Measurements from ENCODE around the gene ARHGEF19.
A peak's percentile ranks its signal among the peaks of the same experiment; 100 is the strongest.
"Not testable (repeated sequence)": the region's sequence is repeated elsewhere in the genome, so short reads cannot be mapped to it uniquely, and the experiment has no call there.

The ARHGEF19 gene

DNA sequence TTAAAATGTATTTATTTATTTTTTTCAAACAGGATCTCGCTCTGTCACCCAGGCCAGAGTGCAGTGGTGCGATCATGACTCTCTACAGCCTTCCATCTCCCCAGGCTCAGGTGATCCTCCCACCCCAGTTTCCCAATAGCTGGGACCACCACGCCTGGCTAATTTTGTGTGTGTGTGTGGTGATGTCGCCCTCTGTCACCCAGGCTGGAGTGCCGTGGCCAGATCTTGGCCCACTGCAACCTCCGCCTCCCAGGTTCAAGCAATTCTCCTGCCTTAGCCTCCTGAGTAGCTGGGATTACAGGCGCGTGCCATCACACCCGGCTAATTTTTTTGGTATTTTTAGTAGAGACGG lies 44.3 kb downstream of the ARHGEF19 start:
- not testable (repeated sequence) for H3K27ac ChIP-seq (ENCODE audit: low read depth, low read length); H3K9ac ChIP-seq (ENCODE audit: low read depth, low read length); H3K27me3 ChIP-seq (ENCODE audit: insufficient read depth, low read length); H3K36me3 ChIP-seq (ENCODE audit: insufficient read depth, low read length); H3K9me3 ChIP-seq (ENCODE audit: insufficient read depth, low read depth, low read length)
- Histone ChIP-seq H3K4me3 (ENCODE audit: low read length) (peak overlapping the region; percentile 53), H3K4me1 (ENCODE audit: insufficient read depth, low read length) (peaks cover 18% of the 10 kb centered on the region)
- 47% methylated on average over 9 of the region's 10 CpGs for WGBS

DNA sequence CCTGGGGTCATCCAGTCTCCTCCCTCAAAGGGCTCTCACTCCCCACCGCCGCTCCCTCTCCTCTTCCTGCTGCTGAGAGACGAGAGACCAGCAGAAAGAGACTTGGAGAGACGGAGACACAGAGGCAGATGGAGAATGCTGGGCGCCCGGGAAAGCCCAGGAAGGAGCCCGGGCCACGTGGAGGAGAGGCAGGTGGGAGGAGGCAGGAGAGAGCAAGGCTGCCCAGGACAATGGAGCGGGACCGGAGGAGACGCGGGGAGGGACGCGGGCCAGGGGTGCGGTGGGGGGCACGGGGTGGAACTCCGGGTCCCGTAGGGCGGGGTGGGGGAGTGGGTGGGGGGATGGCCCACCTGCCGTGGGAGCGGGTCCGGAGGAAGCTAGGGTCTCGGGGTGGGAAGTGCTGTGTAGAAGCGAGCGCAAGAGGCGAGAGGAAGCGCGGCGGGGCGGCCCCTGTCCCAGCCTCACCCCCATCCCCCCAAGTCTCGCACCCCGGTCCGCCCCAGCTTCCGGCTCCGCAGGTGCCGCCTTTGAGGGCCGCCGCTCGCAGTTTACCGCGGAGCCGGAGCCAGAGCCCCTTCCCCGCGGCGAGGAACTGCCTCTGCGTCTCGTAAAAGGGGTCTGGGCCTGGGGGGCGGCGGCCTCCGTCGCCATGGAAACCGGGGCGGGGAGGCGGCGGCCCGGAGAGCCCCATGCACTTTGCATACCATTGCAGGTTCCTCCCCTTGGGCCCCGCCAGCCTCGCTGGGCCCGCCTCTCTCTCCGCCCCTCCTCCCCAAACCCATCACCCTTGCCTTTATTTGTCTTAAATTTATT lies 44.9 kb downstream of the ARHGEF19 start:
- H3K4me3 ChIP-seq (ENCODE audit: low read length) = peak overlapping the region; percentile 53
- H3K27me3 ChIP-seq (ENCODE audit: insufficient read depth, low read length) = no peaks in the 10 kb centered on the region
- no peaks in the 10 kb centered on the region for H3K36me3 ChIP-seq (ENCODE audit: insufficient read depth, low read length)
- peaks cover 24% of the 10 kb centered on the region for H3K4me1 ChIP-seq (ENCODE audit: insufficient read depth, low read length)
- peak overlapping the region; percentile 58; the same call in 1 of the 2 replicates for H3K27ac ChIP-seq (ENCODE audit: low read depth, low read length)
- H3K9me3 ChIP-seq (ENCODE audit: insufficient read depth, low read depth, low read length) = no peaks in the 10 kb centered on the region
- 2% methylated on average over 57 of the region's 60 CpGs for WGBS
- H3K9ac ChIP-seq (ENCODE audit: low read depth, low read length) = peak overlapping the region; percentile 81

DNA sequence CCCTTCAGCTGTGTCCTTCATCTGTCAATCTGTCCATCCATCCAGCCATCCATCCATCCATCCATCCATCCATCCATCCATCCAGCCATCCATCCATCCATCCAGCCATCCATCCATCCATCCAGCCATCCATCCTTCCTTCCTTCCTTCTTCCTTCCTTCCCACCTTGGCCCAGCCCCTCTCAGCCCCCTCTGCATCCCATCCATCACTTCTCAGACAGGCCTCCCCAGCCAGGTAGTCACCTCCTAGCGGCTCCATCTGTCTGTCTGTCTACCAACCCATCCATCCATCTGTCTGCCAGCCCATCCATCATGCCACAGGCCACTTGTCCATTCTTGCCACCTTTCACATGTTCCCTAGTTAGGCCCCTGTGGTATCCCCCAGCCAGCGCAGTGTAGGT lies 46.3 kb downstream of the ARHGEF19 start:
- 43% methylated on average over 2 of the region's 2 CpGs for WGBS
- H3K4me1 ChIP-seq (ENCODE audit: insufficient read depth, low read length) = peaks cover 33% of the 10 kb centered on the region
- H3K27ac ChIP-seq (ENCODE audit: low read depth, low read length) = no peak overlapping the region

DNA sequence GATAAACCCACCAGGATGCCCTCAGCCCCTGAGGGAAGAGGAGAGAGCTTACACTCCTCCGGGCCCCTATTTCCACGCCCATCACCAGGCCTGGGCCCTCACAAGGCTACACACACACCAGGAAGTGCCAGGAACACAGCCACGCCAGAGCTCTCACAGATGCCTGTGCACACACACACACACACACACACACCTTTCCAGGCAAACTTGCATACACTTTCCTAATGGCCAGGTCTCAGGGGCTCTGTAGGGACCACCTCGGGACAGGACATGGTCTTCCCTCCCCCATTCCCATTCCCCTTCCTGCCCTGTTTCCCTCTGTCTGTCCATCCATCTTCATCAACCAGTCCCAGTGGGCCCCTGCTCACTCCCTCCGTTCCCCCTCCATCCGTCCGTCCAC lies 46.9 kb downstream of the ARHGEF19 start:
- H3K9me3 ChIP-seq (ENCODE audit: insufficient read depth, low read depth, low read length) = no peaks in the 10 kb centered on the region
- peaks cover 4% of the 10 kb centered on the region; the same call in 1 of the 2 replicates for H3K27me3 ChIP-seq (ENCODE audit: insufficient read depth, low read length)
- H3K9ac ChIP-seq (ENCODE audit: low read depth, low read length) = no peak overlapping the region
- no peak overlapping the region for H3K27ac ChIP-seq (ENCODE audit: low read depth, low read length)
- H3K4me1 ChIP-seq (ENCODE audit: insufficient read depth, low read length) = peaks cover 33% of the 10 kb centered on the region
- 69% methylated on average over 7 of the region's 7 CpGs for WGBS
- no peak overlapping the region for H3K4me3 ChIP-seq (ENCODE audit: low read length)
- no peaks in the 10 kb centered on the region for H3K36me3 ChIP-seq (ENCODE audit: insufficient read depth, low read length)

More for the DNA sequence above, 46.3 kb downstream of the ARHGEF19 start:
- peaks cover 4% of the 10 kb centered on the region; the same call in 1 of the 2 replicates for H3K27me3 ChIP-seq (ENCODE audit: insufficient read depth, low read length)
- no peak overlapping the region for H3K9ac ChIP-seq (ENCODE audit: low read depth, low read length)
- no peak overlapping the region for H3K4me3 ChIP-seq (ENCODE audit: low read length)
- H3K36me3 ChIP-seq (ENCODE audit: insufficient read depth, low read length) = no peaks in the 10 kb centered on the region
- no peaks in the 10 kb centered on the region for H3K9me3 ChIP-seq (ENCODE audit: insufficient read depth, low read depth, low read length)

DNA sequence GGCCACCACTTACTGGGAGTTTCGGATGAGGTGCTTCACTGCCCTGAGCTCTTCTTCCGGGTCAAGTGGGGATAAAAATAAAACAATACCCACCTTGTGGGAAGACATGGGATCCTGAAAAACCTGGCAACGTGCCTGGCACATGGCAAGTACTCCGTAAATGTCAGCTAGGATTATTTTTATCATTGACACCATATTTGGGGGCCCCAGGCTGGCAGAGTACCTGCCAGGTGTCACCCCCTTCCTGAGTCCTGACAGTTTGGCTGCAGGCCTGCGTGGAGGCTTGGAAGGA lies 47.4 kb downstream of the ARHGEF19 start:
- Histone ChIP-seq H3K27me3 (ENCODE audit: insufficient read depth, low read length) (peaks cover 4% of the 10 kb centered on the region; the same call in 1 of the 2 replicates), H3K36me3 (ENCODE audit: insufficient read depth, low read length) (no peaks in the 10 kb centered on the region), H3K4me3 (ENCODE audit: low read length) (no peak overlapping the region), H3K27ac (ENCODE audit: low read depth, low read length) (no peak overlapping the region), H3K4me1 (ENCODE audit: insufficient read depth, low read length) (peaks cover 33% of the 10 kb centered on the region), H3K9me3 (ENCODE audit: insufficient read depth, low read depth, low read length) (no peaks in the 10 kb centered on the region), H3K9ac (ENCODE audit: low read depth, low read length) (no peak overlapping the region)
- 75% methylated on average over 5 of the region's 5 CpGs for WGBS

DNA sequence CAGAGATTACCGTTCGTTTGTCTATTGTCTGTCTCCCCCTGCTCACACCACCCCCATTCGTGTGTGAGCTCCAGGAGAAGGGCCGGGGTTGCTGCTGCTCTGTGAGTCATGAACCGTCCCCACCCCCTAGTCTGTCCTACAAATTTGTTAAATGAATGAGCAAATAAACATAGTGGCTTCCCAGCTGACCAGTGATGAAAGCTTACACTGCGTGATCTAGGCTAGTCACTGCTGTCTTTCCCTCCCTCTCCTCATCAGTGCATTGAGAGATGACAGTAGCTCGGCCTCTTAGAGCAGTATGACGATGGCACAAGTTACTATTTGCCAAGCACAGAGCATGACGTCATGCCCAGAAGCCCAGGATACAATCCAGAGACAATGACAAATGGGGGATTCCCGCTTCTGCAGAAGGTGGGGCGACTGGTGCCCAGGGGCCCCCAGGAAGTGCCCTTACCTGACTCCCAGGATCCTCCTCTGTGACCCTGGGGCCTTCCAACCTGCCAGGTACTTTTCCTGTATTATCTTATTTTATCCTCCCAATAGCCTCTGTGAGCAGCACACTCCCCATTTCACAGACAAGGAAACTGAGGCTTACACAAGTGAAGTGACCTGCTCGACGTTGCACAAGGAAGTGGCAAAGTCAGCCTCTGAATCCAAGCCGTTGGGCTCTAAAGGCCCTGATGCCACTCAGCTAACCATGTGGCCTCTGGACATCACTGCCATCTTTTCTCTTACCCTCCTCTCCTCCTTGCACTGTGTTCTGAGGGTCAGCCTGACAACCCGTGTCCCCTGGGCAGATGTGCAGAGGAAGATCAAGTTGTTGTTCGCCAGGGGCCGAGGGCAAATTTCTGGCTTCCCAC lies 48.0 kb downstream of the ARHGEF19 start:
- Histone ChIP-seq H3K4me1 (ENCODE audit: insufficient read depth, low read length) (peaks cover 33% of the 10 kb centered on the region), H3K9ac (ENCODE audit: low read depth, low read length) (no peak overlapping the region), H3K9me3 (ENCODE audit: insufficient read depth, low read depth, low read length) (no peaks in the 10 kb centered on the region), H3K27ac (ENCODE audit: low read depth, low read length) (no peak overlapping the region), H3K27me3 (ENCODE audit: insufficient read depth, low read length) (peaks cover 4% of the 10 kb centered on the region; the same call in 1 of the 2 replicates), H3K36me3 (ENCODE audit: insufficient read depth, low read length) (no peaks in the 10 kb centered on the region), H3K4me3 (ENCODE audit: low read length) (no peak overlapping the region)
- WGBS = 57% methylated on average over 17 of the region's 17 CpGs

DNA sequence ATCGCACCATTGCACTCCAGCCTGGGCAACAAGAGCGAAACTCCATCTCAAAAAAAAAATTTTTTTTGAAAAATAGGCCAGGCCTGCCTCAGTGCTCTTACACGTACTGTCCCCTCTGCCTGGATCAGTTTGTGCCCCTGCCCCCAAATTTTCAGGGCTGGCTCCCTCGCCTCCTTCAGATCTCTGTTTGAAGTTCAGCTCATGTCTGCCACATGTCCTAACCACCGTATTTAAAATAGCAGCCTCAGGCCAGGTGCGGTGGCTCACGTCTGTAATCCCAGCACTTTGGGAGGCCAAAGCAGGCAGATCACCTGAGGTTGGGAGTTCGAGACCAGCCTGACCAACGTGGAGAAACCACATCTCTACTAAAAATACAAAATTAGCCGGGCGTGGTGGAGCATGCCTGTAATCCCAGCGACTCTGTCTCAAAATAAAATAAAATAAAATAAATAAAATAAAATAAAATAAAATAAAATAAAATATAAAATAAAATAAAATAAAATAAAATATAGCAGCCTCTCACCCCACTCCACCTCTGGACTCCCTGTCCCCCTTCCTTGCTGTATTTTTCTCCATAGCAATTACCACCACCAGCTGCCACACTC lies 48.7 kb downstream of the ARHGEF19 start:
- H3K4me1 ChIP-seq (ENCODE audit: insufficient read depth, low read length) = peaks cover 29% of the 10 kb centered on the region
- H3K36me3 ChIP-seq (ENCODE audit: insufficient read depth, low read length); H3K4me3 ChIP-seq (ENCODE audit: low read length); H3K9ac ChIP-seq (ENCODE audit: low read depth, low read length); H3K9me3 ChIP-seq (ENCODE audit: insufficient read depth, low read depth, low read length); H3K27ac ChIP-seq (ENCODE audit: low read depth, low read length); H3K27me3 ChIP-seq (ENCODE audit: insufficient read depth, low read length): not testable (repeated sequence)
- 77% methylated on average over 9 of the region's 12 CpGs for WGBS

DNA sequence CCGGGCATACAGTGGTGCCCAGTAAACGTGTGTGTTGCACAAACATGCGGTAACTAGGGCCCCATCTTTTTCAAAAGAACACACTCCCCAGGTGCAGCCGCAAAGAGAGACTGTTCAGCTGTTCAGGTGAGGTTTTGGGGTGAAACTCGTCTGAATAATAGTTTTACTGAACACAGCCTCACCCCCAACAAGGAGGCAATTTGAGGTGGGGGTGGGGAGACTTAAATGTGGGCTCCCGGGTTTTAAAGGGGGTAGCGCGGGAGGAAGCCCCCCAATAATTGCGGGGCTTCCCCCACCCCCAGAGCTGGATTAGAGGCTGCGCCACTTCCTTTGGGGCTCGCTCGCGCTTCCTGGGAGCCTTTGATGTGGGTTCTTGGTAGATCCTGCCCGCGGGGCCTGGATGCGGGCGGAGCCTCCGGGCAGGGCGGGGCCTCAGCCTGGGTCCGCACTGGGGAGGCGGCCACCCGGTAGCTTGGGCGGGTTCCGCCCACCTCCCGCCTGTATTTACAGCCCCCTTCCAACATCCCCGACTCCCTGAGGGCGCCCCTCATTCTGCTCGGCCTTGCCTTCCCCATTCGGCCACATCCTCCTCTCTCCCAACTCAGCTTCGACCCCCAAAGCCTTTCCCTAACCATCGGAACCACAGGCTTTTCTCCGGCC lies 50.2 kb downstream of the ARHGEF19 start:
- Histone ChIP-seq H3K27me3 (ENCODE audit: insufficient read depth, low read length) (peaks cover 7% of the 10 kb centered on the region), H3K4me3 (ENCODE audit: low read length) (peak overlapping the region; percentile 39), H3K36me3 (ENCODE audit: insufficient read depth, low read length) (no peaks in the 10 kb centered on the region), H3K4me1 (ENCODE audit: insufficient read depth, low read length) (peaks cover 23% of the 10 kb centered on the region), H3K9ac (ENCODE audit: low read depth, low read length) (peak overlapping the region; percentile 41; the same call in 1 of the 2 replicates), H3K9me3 (ENCODE audit: insufficient read depth, low read depth, low read length) (no peaks in the 10 kb centered on the region), H3K27ac (ENCODE audit: low read depth, low read length) (no peak overlapping the region)
- 11% methylated on average over 32 of the region's 32 CpGs for WGBS

DNA sequence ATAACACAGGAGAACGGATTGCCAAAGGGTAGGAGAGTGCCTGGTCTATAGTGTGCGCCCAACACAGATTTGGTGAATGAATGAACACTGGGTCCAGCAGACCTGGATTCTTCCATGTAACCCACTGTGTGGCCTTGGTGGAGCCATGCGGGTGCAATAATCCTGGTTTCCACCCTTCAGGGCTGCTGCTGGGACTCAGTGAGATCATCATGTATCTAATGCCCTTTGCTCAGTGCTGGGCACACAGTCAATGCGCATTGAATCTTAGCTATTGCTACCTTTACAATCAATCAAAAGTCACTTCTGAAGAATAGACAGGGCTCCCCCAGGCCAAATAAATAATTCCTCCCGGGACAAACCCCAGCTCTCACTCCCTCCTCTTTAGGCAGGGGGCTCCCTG lies 50.7 kb downstream of the ARHGEF19 start:
- Histone ChIP-seq H3K36me3 (ENCODE audit: insufficient read depth, low read length) (no peaks in the 10 kb centered on the region), H3K9ac (ENCODE audit: low read depth, low read length) (no peak overlapping the region), H3K9me3 (ENCODE audit: insufficient read depth, low read depth, low read length) (no peaks in the 10 kb centered on the region), H3K27me3 (ENCODE audit: insufficient read depth, low read length) (peaks cover 8% of the 10 kb centered on the region), H3K27ac (ENCODE audit: low read depth, low read length) (no peak overlapping the region), H3K4me3 (ENCODE audit: low read length) (peak overlapping the region; percentile 39; the same call in 1 of the 2 replicates), H3K4me1 (ENCODE audit: insufficient read depth, low read length) (peaks cover 23% of the 10 kb centered on the region)
- WGBS = 57% methylated on average over 5 of the region's 5 CpGs

DNA sequence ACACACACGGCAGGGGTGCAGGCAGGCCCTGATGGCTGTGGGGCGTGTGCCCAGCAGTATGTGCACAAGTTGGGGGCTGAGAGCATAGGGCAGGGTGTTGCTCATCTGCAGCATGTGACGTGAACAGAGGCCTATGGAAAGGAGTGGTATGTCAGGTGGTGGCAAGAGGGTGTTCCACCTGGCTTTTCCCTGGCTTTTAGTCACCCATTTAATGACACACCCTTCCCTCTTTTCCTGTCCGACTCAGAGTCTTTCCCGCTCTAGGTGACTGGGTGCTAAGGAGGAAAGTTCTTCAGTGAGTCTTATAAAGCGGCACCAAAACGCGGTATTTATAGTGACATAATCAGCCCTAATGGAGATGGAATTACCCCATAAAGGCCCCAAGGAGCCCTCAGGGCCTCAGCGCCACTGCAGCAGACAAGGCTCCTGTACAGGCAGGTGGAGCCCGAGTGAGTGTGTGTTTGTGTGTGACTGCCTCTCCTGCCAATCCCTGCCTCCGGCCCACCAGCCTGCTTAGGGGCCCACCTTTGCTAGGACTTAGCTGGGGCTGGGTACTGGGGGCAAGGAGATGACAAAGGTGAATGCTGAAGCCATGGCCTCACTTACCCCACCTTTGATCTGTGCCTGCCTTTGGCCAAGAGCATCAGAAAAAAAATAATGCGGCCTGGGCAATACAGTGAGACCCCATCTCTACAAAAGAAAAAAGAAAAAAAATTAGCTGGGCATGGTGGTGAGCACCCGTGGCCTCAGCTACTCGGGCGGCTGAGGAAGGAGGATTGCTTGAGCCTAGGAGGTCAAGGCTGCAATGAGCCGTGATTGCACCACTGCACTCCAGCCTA lies 53.2 kb downstream of the ARHGEF19 start:
- 91% methylated on average over 16 of the region's 16 CpGs for WGBS
- H3K9ac ChIP-seq (ENCODE audit: low read depth, low read length) = no peak overlapping the region
- no peak overlapping the region for H3K27ac ChIP-seq (ENCODE audit: low read depth, low read length)
- no peaks in the 10 kb centered on the region for H3K9me3 ChIP-seq (ENCODE audit: insufficient read depth, low read depth, low read length)
- H3K4me3 ChIP-seq (ENCODE audit: low read length) = no peak overlapping the region
- peaks cover 25% of the 10 kb centered on the region for H3K4me1 ChIP-seq (ENCODE audit: insufficient read depth, low read length)
- H3K27me3 ChIP-seq (ENCODE audit: insufficient read depth, low read length) = peaks cover 8% of the 10 kb centered on the region
- H3K36me3 ChIP-seq (ENCODE audit: insufficient read depth, low read length) = no peaks in the 10 kb centered on the region
